Measurements from ENCODE around the gene PDE8A.
A peak's percentile ranks its signal among the peaks of the same experiment; 100 is the strongest.

The PDE8A gene

GRCh38 chr15:85041230-85041629 lies 59.6 kb downstream of the PDE8A start:
- Histone ChIP-seq H3K9me3 (ENCODE audit: control insufficient read depth, low read length) (no peaks in the 10 kb centered on the region), H3K9ac (ENCODE audit: low read length) (no peak overlapping the region), H3K4me1 (ENCODE audit: control insufficient read depth, insufficient read depth, low read length) (peaks cover 3% of the 10 kb centered on the region), H3K27me3 (replicated peaks; ENCODE audit: control insufficient read depth, insufficient read depth, low read length) (no peaks in the 10 kb centered on the region), H3K36me3 (ENCODE audit: control insufficient read depth, insufficient read depth, low read length, severe bottlenecking) (no peaks in the 10 kb centered on the region), H3K4me3 (ENCODE audit: low read length) (no peak overlapping the region)
- DNase-seq (ENCODE audit: low read depth), result no peak

DNA sequence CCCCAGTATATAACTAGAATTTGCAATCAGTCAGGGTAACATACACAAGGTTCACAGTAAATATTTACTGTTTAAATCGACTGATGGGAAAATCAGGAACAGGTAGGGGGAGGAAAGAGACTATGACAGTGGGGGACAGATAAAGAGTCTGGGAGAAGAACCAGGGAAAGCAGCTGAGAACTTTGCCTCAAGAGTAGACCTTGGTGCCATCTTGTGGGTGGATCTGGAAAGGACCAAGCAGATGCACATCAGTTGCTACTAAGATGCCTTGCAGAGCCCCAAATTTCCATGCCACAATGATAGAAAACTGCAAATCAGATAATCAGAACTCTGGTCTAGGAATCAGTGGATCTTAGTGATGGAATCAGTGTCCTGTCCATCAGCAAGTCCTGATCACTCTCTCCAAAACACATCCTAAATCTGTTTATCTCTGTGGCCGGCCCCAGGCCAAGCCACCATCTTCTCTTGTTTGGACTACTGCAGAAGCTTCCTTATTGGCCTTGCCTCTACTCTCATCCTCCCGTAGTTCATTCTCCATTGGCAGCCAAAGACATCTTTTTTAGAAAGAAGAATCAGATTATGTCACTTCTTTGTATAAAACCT lies 62.7 kb downstream of the PDE8A start:
- H3K4me3 ChIP-seq (ENCODE audit: low read length), result no peak overlapping the region
- DNase-seq (ENCODE audit: low read depth), result peak; percentile 79
- H3K36me3 ChIP-seq (ENCODE audit: control insufficient read depth, insufficient read depth, low read length, severe bottlenecking), result no peaks in the 10 kb centered on the region
- H3K4me1 ChIP-seq (ENCODE audit: control insufficient read depth, insufficient read depth, low read length), result peaks cover 6% of the 10 kb centered on the region
- no peaks in the 10 kb centered on the region for H3K9me3 ChIP-seq (ENCODE audit: control insufficient read depth, low read length)
- no peaks in the 10 kb centered on the region for H3K27me3 ChIP-seq (replicated peaks; ENCODE audit: control insufficient read depth, insufficient read depth, low read length)
- no peak overlapping the region for H3K9ac ChIP-seq (ENCODE audit: low read length)

DNA sequence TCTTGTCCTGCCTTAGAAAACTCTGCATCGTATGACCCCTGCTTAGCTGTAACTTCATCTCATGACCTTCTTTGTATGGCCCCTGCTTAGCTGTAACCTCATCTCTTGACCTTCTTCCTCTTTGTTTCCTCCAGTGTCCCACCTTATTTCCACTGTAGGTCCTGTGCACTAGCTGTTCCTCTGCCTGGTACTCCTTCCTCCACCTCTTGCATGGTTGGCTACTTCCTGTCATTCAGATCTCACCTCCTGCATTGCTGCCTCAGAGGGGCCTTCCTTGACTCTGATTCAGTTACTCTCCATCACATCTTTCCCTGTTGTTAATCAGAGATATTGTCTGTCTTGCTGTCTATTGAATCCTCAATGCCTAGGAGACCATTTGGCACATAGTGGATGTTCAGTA lies 63.2 kb downstream of the PDE8A start:
- no peaks in the 10 kb centered on the region for H3K27me3 ChIP-seq (replicated peaks; ENCODE audit: control insufficient read depth, insufficient read depth, low read length)
- peaks cover 6% of the 10 kb centered on the region for H3K4me1 ChIP-seq (ENCODE audit: control insufficient read depth, insufficient read depth, low read length)
- H3K9me3 ChIP-seq (ENCODE audit: control insufficient read depth, low read length), result no peaks in the 10 kb centered on the region
- H3K36me3 ChIP-seq (ENCODE audit: control insufficient read depth, insufficient read depth, low read length, severe bottlenecking), result no peaks in the 10 kb centered on the region
- H3K9ac ChIP-seq (ENCODE audit: low read length), result no peak overlapping the region
- H3K4me3 ChIP-seq (ENCODE audit: low read length), result no peak overlapping the region
- no peak for DNase-seq (ENCODE audit: low read depth)

- Histone ChIP-seq H3K9me3 (ENCODE audit: control insufficient read depth, low read length) (no peaks in the 10 kb centered on the region), H3K9ac (ENCODE audit: low read length) (no peak overlapping the region), H3K4me3 (ENCODE audit: low read length) (no peak overlapping the region), H3K4me1 (ENCODE audit: control insufficient read depth, insufficient read depth, low read length) (peaks cover 6% of the 10 kb centered on the region), H3K27me3 (replicated peaks; ENCODE audit: control insufficient read depth, insufficient read depth, low read length) (no peaks in the 10 kb centered on the region), H3K36me3 (ENCODE audit: control insufficient read depth, insufficient read depth, low read length, severe bottlenecking) (no peaks in the 10 kb centered on the region)
- no peak for DNase-seq (ENCODE audit: low read depth)
Measured at GRCh38 chr15:85045615-85046014, 64.0 kb downstream of the PDE8A start.

DNA sequence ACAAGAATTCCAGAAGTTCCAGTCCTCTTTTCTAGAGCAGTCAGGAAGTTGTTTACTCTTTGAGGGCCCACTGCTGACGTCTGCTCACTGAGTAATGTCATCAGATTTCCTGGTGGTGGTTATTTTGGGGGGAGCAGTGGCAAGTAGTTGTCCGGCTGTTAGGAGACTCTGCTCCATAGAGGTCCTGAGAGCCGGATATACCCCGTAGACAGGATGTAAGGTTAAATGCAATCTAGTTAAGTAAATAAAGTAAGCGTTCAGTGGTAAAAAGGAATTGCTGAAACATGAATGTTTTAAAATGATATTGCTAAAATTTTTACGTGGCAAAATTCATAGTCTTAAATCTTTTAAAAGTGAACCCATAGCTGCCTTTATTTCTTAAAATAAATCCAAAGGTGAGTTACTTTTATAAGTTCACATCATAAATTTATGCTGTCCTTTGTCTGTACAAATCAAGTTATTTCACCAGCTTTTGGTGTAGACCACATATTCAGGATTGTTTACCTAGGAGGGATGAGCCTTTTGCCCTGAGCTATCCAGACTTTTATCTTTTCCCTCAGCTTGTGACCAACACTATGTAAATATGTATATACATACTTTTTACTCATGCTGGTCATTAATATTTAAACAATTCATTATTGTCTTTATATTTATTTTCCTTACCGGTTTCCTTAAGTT lies 65.8 kb downstream of the PDE8A start:
- DNase-seq (ENCODE audit: low read depth), result peak; percentile 88
- H3K36me3 ChIP-seq (ENCODE audit: control insufficient read depth, insufficient read depth, low read length, severe bottlenecking), result no peaks in the 10 kb centered on the region
- H3K9ac ChIP-seq (ENCODE audit: low read length), result no peak overlapping the region
- no peak overlapping the region for H3K4me3 ChIP-seq (ENCODE audit: low read length)
- peaks cover 6% of the 10 kb centered on the region for H3K4me1 ChIP-seq (ENCODE audit: control insufficient read depth, insufficient read depth, low read length)
- no peaks in the 10 kb centered on the region for H3K9me3 ChIP-seq (ENCODE audit: control insufficient read depth, low read length)
- no peaks in the 10 kb centered on the region for H3K27me3 ChIP-seq (replicated peaks; ENCODE audit: control insufficient read depth, insufficient read depth, low read length)

GRCh38 chr15:85048430-85048829 lies 66.8 kb downstream of the PDE8A start:
- no peak overlapping the region for H3K9ac ChIP-seq (ENCODE audit: low read length)
- no peaks in the 10 kb centered on the region for H3K27me3 ChIP-seq (replicated peaks; ENCODE audit: control insufficient read depth, insufficient read depth, low read length)
- peaks cover 6% of the 10 kb centered on the region for H3K4me1 ChIP-seq (ENCODE audit: control insufficient read depth, insufficient read depth, low read length)
- no peak overlapping the region for H3K4me3 ChIP-seq (ENCODE audit: low read length)
- no peaks in the 10 kb centered on the region for H3K9me3 ChIP-seq (ENCODE audit: control insufficient read depth, low read length)
- no peaks in the 10 kb centered on the region for H3K36me3 ChIP-seq (ENCODE audit: control insufficient read depth, insufficient read depth, low read length, severe bottlenecking)
- peak; percentile 32 for DNase-seq (ENCODE audit: low read depth)

DNA sequence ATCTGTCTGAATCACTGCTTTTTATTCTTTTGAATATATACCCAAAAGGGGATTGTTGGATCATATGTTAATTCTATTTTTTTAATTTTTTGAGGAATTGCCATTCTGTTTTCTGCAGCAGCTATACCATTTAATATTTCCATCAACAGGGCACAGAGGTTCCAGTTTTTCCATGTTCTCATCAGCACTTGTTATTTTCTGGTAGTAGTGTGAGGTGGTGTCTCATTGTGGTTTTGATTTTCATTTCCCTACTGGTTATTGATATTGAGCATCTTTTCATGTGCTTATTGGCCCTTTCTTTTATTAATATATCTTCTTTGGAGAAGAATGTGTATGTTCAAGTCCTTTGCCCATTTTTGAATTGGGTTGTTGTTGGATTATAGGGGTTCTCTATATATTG lies 68.1 kb downstream of the PDE8A start:
- H3K4me1 ChIP-seq (ENCODE audit: control insufficient read depth, insufficient read depth, low read length), result peaks cover 6% of the 10 kb centered on the region
- no peaks in the 10 kb centered on the region for H3K36me3 ChIP-seq (ENCODE audit: control insufficient read depth, insufficient read depth, low read length, severe bottlenecking)
- H3K27me3 ChIP-seq (replicated peaks; ENCODE audit: control insufficient read depth, insufficient read depth, low read length), result no peaks in the 10 kb centered on the region
- no peak for DNase-seq (ENCODE audit: low read depth)
- H3K4me3 ChIP-seq (ENCODE audit: low read length), result no peak overlapping the region
- no peak overlapping the region for H3K9ac ChIP-seq (ENCODE audit: low read length)
- H3K9me3 ChIP-seq (ENCODE audit: control insufficient read depth, low read length), result no peaks in the 10 kb centered on the region

DNA sequence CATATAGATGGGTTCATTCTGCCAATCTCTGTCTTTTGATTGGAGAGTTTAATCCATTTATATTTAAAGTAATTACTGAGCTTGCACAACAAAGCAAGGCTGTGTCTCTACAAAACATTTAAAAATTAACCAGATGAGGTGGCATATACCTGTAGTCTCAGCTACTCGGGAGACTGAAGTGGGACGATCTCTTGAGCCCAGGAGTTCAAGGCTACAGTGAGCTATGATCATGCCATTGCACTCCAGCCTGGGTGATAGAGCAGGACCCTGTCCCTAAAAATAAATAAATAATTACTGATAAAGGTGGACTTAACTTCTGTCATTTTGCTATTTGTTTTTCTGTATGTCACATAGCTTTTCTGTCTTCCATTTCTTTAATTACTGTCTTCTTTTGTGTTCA lies 78.1 kb downstream of the PDE8A start:
- H3K27me3 ChIP-seq (replicated peaks; ENCODE audit: control insufficient read depth, insufficient read depth, low read length), result no peaks in the 10 kb centered on the region
- H3K4me3 ChIP-seq (ENCODE audit: low read length), result no peak overlapping the region
- peaks cover 11% of the 10 kb centered on the region for H3K9me3 ChIP-seq (ENCODE audit: control insufficient read depth, low read length)
- peaks cover 10% of the 10 kb centered on the region for H3K4me1 ChIP-seq (ENCODE audit: control insufficient read depth, insufficient read depth, low read length)
- H3K36me3 ChIP-seq (ENCODE audit: control insufficient read depth, insufficient read depth, low read length, severe bottlenecking), result no peaks in the 10 kb centered on the region
- H3K9ac ChIP-seq (ENCODE audit: low read length), result no peak overlapping the region
- no peak for DNase-seq (ENCODE audit: low read depth)

DNA sequence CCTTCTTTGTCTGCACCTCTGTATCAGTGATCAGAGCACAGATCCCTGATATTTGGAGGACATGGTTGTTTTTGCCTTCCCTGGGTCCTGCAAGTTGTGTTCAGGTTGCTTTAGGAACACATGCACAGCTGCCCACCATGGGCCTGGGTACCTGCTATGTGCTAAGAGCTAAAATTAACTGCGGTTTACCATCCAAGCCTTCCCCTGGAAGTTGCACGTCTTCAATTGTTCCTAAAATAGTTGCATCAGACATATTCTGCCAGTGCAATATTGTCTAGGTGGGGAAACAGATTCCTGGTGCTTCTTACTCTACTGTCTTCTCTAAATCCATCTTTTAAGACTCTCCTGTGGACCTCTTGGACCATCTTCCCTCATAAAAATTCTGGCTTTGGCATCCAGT lies 80.9 kb downstream of the PDE8A start:
- Histone ChIP-seq H3K36me3 (ENCODE audit: control insufficient read depth, insufficient read depth, low read length, severe bottlenecking) (peaks cover 3% of the 10 kb centered on the region), H3K27me3 (replicated peaks; ENCODE audit: control insufficient read depth, insufficient read depth, low read length) (no peaks in the 10 kb centered on the region), H3K4me3 (ENCODE audit: low read length) (no peak overlapping the region), H3K4me1 (ENCODE audit: control insufficient read depth, insufficient read depth, low read length) (peaks cover 10% of the 10 kb centered on the region), H3K9me3 (ENCODE audit: control insufficient read depth, low read length) (peaks cover 11% of the 10 kb centered on the region), H3K9ac (ENCODE audit: low read length) (no peak overlapping the region)
- no peak for DNase-seq (ENCODE audit: low read depth)

GRCh38 chr15:85063088-85063487 lies 81.4 kb downstream of the PDE8A start:
- DNase-seq (ENCODE audit: low read depth), result no peak
- H3K9me3 ChIP-seq (ENCODE audit: control insufficient read depth, low read length), result peaks cover 11% of the 10 kb centered on the region
- H3K9ac ChIP-seq (ENCODE audit: low read length), result no peak overlapping the region
- H3K27me3 ChIP-seq (replicated peaks; ENCODE audit: control insufficient read depth, insufficient read depth, low read length), result no peaks in the 10 kb centered on the region
- peaks cover 8% of the 10 kb centered on the region for H3K36me3 ChIP-seq (ENCODE audit: control insufficient read depth, insufficient read depth, low read length, severe bottlenecking)
- no peak overlapping the region for H3K4me3 ChIP-seq (ENCODE audit: low read length)
- H3K4me1 ChIP-seq (ENCODE audit: control insufficient read depth, insufficient read depth, low read length), result peaks cover 10% of the 10 kb centered on the region

GRCh38 chr15:85063522-85064079 lies 81.9 kb downstream of the PDE8A start:
- Histone ChIP-seq H3K4me1 (ENCODE audit: control insufficient read depth, insufficient read depth, low read length) (peaks cover 10% of the 10 kb centered on the region), H3K4me3 (ENCODE audit: low read length) (no peak overlapping the region), H3K27me3 (replicated peaks; ENCODE audit: control insufficient read depth, insufficient read depth, low read length) (no peaks in the 10 kb centered on the region), H3K9ac (ENCODE audit: low read length) (no peak overlapping the region), H3K9me3 (ENCODE audit: control insufficient read depth, low read length) (peaks cover 11% of the 10 kb centered on the region), H3K36me3 (ENCODE audit: control insufficient read depth, insufficient read depth, low read length, severe bottlenecking) (peaks cover 13% of the 10 kb centered on the region)
- DNase-seq (ENCODE audit: low read depth), result no peak
